GM20000 (cell line): Measurements from ENCODE around the gene KHSRP.

Experiments used
- DNase-seq: peaks from one replicate; pipeline ENCODE4 v3.0.0; 2012; ENCODE audit warnings: low spot score
- CTCF ChIP-seq: IDR thresholded peaks from 2 replicates; pipeline ENCODE4 v1.5.1; 2012; ENCODE audit warnings: mild to moderate bottlenecking, control low read depth; ENCODE audit errors: extremely low read depth, missing control alignments

KHSRP gene

GRCh38 chr19:6448045-6448444, 23.4 kb upstream of the KHSRP start:
- TF ChIP-seq CTCF, result no peak
- no peak for DNase-seq

GRCh38 chr19:6446452-6446851, 21.8 kb upstream of the KHSRP start:
- TF ChIP-seq CTCF, result no peak

GRCh38 chr19:6443986-6444385, 19.4 kb upstream of the KHSRP start:
- no peak for TF ChIP-seq CTCF
- DNase-seq, result no peak

More at GRCh38 chr19:6446452-6446851, 21.8 kb upstream of the KHSRP start:
- DNase-seq, result no peak

- no peak for TF ChIP-seq CTCF
- DNase-seq, result no peak
Measured at GRCh38 chr19:6442087-6442688, 17.6 kb upstream of the KHSRP start.

GRCh38 chr19:6440905-6441304, 16.3 kb upstream of the KHSRP start:
- TF ChIP-seq CTCF, result no peak
- DNase-seq, result no peak

GRCh38 chr19:6439743-6440142, 15.1 kb upstream of the KHSRP start:
- no peak for DNase-seq
- no peak for TF ChIP-seq CTCF

- no peak for DNase-seq
- no peak for TF ChIP-seq CTCF
Measured at GRCh38 chr19:6433663-6434062, 9.1 kb upstream of the KHSRP start, which contains the start of gene SLC25A41. Gene SLC25A41, minus strand, starts transcription at chr19:6433763. Its CDS starts 70 bp downstream, at chr19:6433693.
